ES-I3 (cell line): ENCODE data around the gene SLC16A1.

Experiments
- H3K36me3 ChIP-seq: 2 replicates; pipeline ENCODE4 v1.6.1; 2013; ENCODE audit warnings: mild to moderate bottlenecking, low read length, control low read depth, moderate library complexity; ENCODE audit not compliant: insufficient read depth
- H3K4me1 ChIP-seq: 2 replicates; pipeline ENCODE4 v1.6.1; 2013; ENCODE audit warnings: mild to moderate bottlenecking, control low read depth, low read length; ENCODE audit not compliant: insufficient read depth
- H3K9ac ChIP-seq: 2 replicates; pipeline ENCODE4 v1.6.1; 2013; ENCODE audit warnings: low read depth, mild to moderate bottlenecking, low read length, moderate library complexity
- H3K9me3 ChIP-seq: 2 replicates; pipeline ENCODE4 v1.6.1; 2013; ENCODE audit warnings: mild to moderate bottlenecking, low read length, moderate library complexity; ENCODE audit not compliant: control insufficient read depth, insufficient read depth

Gene SLC16A1

DNA sequence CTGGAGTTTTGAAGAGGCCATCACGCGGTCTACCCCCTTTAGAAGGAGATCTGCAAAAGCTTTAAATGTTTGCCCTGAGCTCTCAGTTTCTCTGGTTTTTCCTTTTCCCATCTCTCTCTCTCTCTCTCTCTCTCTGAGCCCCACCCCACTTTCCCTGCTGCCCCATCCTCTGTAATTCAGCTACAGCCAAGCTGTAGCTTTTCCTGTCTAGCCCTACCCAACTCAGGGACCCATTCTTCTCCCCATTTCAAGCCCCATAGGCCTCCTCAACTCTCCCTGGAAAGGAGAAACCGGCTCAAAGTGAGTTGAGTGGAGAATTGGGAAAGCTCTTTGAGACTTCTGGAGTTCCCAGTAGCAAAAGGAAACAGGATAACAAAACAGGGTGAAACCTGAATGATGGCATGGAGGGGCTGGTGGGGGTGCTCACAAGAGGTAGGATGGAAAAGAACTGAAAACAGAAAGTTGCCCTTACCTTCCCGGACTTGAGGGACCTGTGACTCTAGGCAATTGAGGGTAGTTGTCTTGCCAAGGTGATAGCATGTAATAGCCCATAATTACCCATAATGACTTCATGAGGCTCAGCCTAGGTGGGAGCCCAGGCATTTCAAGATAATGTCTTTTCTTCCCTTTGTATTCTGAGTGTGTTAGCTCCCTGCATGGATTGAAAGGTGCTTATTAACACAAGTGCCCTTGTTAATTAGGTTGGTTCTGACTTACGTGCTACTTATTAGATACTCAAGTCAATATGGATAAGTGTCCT, 84.9 kb downstream of the SLC16A1 start:
- no peaks in the 10 kb centered on the region for H3K9me3 ChIP-seq
- no peak overlapping the region for H3K9ac ChIP-seq
- H3K4me1 ChIP-seq, result peaks cover 26% of the 10 kb centered on the region
- H3K36me3 ChIP-seq, result no peaks in the 10 kb centered on the region

DNA sequence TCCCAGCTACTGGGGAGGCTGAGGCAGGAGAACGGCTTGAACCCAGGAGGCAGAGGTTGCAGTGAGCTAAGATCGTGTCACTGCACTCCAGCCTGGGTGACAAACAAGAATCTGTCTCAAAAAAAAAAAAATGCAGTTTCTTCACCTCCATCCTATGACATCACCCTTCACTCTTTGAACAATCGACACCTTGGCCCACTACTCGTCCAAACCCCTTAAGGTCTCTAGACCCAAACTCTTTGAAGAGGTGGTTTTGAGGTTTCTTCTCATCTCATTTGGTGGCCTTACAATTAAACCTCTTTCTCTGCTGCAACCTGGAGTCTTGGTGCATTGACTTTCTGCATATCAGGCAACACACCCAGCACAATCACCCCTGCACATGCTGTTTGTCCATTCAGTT, 86.1 kb downstream of the SLC16A1 start:
- no peaks in the 10 kb centered on the region for H3K9me3 ChIP-seq
- no peak overlapping the region for H3K9ac ChIP-seq
- H3K4me1 ChIP-seq, result peaks cover 29% of the 10 kb centered on the region
- H3K36me3 ChIP-seq, result no peaks in the 10 kb centered on the region

DNA sequence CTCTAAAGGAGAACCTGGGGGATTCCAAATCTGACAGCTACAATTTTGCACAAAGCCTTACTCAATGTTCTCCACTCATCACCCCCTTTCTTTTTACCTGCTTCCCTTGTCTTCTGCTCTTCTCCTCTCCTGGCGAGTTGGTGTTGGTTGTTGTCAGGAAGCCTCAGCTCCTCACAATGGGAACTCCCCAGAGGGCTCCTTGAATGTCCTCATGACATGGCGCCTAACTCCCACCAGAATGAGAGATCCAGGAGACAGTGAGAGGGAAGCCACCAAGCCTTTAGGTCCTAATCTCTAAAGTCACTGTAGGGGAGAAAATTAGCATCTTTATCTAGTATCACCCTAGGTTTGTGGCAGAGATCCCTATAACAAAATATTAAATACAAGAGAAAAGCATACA, 87.8 kb downstream of the SLC16A1 start:
- Histone ChIP-seq H3K4me1 (peaks cover 22% of the 10 kb centered on the region), H3K9ac (no peak overlapping the region), H3K9me3 (no peaks in the 10 kb centered on the region), H3K36me3 (no peaks in the 10 kb centered on the region)

DNA sequence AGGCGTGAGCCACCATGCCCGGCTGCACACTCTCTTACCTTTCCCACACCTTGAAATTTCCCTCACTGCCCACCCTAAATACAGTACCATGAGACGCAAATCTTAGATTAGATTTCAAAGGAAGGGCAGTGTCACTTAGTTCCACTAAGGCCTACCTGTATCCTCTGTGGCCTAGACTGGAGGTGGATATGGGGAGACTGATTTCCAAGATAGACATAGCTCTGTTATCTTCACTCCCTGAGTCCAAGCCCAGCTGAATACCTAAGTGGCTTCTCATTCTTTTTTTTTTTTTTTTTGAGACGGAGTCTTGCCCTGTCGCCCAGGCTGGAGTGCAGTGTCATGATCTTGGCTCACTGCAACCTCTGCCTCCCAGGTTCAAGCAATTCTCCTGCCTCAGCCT, 89.0 kb downstream of the SLC16A1 start:
- no peaks in the 10 kb centered on the region for H3K9me3 ChIP-seq
- peaks cover 13% of the 10 kb centered on the region; the same call in 1 of the 2 replicates for H3K4me1 ChIP-seq
- no peak overlapping the region for H3K9ac ChIP-seq
- no peaks in the 10 kb centered on the region for H3K36me3 ChIP-seq

DNA sequence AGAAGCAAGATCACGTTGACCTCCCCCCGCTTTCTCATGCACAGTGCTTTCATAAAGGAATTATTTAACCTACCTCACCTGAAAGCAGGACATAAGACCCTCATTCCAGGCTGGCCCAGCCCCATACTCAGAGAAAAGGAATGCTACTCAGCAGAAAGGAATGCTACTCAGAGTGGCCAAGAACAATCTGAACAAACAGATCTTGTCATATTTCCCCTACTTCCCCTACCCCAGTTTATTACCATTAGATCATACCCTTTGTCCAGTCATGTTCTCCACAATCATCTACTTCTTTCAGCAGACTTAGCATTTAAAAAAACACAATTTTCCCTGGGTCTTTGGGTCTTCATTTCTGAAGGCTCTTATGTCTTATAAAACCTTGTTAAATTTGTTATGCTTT, 89.8 kb downstream of the SLC16A1 start:
- Histone ChIP-seq H3K4me1 (peaks cover 13% of the 10 kb centered on the region; the same call in 1 of the 2 replicates), H3K9me3 (no peaks in the 10 kb centered on the region), H3K36me3 (no peaks in the 10 kb centered on the region), H3K9ac (no peak overlapping the region)

DNA sequence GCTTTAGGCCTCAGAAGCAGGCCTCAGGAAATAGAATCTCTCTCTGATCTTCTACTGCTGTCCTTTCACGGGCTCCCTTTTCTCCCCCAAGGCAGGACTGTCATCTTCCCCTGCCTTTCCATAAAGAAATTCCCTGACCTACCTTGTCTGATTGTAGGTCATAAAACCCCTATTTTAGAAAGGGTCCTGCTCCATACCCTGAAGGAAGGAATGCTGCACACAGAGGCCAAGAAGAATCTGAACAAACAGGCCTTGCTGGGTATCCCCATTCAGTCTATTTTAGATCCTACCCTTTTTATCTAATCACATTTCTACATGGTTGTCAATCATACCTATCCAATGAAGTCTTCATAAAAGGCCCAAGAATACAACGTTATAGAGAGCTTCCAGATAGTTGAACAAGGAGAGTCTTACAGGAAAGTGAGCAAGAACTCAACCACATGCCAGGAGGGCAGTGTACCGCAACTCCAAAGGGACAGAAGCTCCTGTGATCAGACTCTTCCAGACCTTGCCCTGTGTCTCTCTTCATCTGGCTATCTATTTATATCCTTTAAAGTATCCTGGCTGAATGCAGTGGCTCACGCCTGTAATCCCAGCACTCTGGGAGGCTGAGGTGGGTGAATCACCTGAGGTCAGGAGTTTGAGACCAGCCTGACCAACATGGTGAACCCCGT, 93.1 kb downstream of the SLC16A1 start:
- Histone ChIP-seq H3K4me1 (peaks cover 7% of the 10 kb centered on the region; the same call in 1 of the 2 replicates), H3K9me3 (no peaks in the 10 kb centered on the region), H3K36me3 (no peaks in the 10 kb centered on the region), H3K9ac (no peak overlapping the region)
